Body of pancreas (tissue), 4 donors: Measurements from ENCODE around the gene PKP4. TPM values are rescaled to one million over a fixed set of nuclear protein-coding genes. Genes with fewer than 3 reads are reported as not detected.

Experiments
- ATAC-seq: fragments of 150-250 bp; one replicate; pipeline ENCODE4 v1.9.1; 2016
- DNase-seq, 4 donors: peaks; one replicate each; pipeline ENCODE4 v3.0.0-alpha.2; 2019
- H3K27ac ChIP-seq, 4 donors: fragments of 200-600 bp; sonication (generic); 1 replicate in 3 of 4; 2 replicates in 1 of 4; pipeline versions ENCODE4 v1.5.1 to v1.6.1; 2016 to 2019; ENCODE audit warnings: mild to moderate bottlenecking in 1 of 4, mixed read lengths in 1 of 4, moderate library complexity in 1 of 4
- H3K27me3 ChIP-seq, 2 donors: fragments of 200-600 bp; sonication (generic); one replicate each; pipeline ENCODE4 v1.6.0; 2016; ENCODE audit warnings: mild to moderate bottlenecking in 1 of 2
- H3K36me3 ChIP-seq, 2 donors: fragments of 200-600 bp; sonication (generic); replicated peaks in 1 of 2; 2 replicates each; pipeline ENCODE4 v1.5.1; 2016; ENCODE audit warnings: low read depth in 2 of 2; ENCODE audit not compliant: insufficient read depth in 1 of 2
- H3K4me1 ChIP-seq: fragments of 200-600 bp; sonication (generic); one replicate; pipeline ENCODE4 v1.6.0; 2016
- H3K4me3 ChIP-seq, 2 donors: fragments of 200-600 bp; sonication (generic); 1 replicate in 1 of 2; 2 replicates in 1 of 2; pipeline ENCODE4 v1.5.1; 2016 to 2019
- H3K9me3 ChIP-seq, 3 donors: fragments of 200-600 bp; sonication (generic); 1 replicate in 2 of 3; 2 replicates in 1 of 3; pipeline ENCODE4 v1.5.1; 2016
- POLR2A ChIP-seq, 3 donors: fragments of 450-650 bp; IDR thresholded peaks; one replicate each; pipeline ENCODE4 v1.6.1; 2016; ENCODE audit warnings: antibody characterized with exemption in 3 of 3, mild to moderate bottlenecking in 2 of 3
- WGBS, 2 donors: methylation state at CpG; one replicate each; pipeline ENCODE4 v1.1.5; 2017; 5-methylcytosine and 5-hydroxymethylcytosine counted together
- intact Hi-C: fragments of 100-400 bp; cut with DNase I; formaldehyde crosslinking; loops from one replicate; pipeline ENCODE4 v1.15.1; 2023
- total RNA-seq, 2 donors: library from RNA; depleted of rRNA; stranded (reverse); fragments of >200 nt; gene quantifications; one replicate each; pipeline ENCODE4 v1.1.0, GENCODE V29; 2016
- TF ChIP-seq, protein P1 (sequence below), 7 experiments: fragments of 450-650 bp in 4 of 7; fragments of 200-600 bp in 3 of 7; sonication (generic) in 3 of 7; IDR thresholded peaks; one replicate each; pipeline ENCODE4 v1.5.1; 2016 to 2019; ENCODE audit warnings: antibody characterized with exemption in 7 of 7

Gene PKP4, protein sequence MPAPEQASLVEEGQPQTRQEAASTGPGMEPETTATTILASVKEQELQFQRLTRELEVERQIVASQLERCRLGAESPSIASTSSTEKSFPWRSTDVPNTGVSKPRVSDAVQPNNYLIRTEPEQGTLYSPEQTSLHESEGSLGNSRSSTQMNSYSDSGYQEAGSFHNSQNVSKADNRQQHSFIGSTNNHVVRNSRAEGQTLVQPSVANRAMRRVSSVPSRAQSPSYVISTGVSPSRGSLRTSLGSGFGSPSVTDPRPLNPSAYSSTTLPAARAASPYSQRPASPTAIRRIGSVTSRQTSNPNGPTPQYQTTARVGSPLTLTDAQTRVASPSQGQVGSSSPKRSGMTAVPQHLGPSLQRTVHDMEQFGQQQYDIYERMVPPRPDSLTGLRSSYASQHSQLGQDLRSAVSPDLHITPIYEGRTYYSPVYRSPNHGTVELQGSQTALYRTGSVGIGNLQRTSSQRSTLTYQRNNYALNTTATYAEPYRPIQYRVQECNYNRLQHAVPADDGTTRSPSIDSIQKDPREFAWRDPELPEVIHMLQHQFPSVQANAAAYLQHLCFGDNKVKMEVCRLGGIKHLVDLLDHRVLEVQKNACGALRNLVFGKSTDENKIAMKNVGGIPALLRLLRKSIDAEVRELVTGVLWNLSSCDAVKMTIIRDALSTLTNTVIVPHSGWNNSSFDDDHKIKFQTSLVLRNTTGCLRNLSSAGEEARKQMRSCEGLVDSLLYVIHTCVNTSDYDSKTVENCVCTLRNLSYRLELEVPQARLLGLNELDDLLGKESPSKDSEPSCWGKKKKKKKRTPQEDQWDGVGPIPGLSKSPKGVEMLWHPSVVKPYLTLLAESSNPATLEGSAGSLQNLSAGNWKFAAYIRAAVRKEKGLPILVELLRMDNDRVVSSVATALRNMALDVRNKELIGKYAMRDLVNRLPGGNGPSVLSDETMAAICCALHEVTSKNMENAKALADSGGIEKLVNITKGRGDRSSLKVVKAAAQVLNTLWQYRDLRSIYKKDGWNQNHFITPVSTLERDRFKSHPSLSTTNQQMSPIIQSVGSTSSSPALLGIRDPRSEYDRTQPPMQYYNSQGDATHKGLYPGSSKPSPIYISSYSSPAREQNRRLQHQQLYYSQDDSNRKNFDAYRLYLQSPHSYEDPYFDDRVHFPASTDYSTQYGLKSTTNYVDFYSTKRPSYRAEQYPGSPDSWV
- 10 to 100 TPM; 36.3 to 50.1 TPM for total RNA-seq

- Histone ChIP-seq H3K4me1 (peaks cover 17% of the 10 kb centered on the region), H3K4me3 (peak within 1 kb of the TSS; percentile 36 to 57), H3K27ac (peak within 1 kb of the TSS; percentile 93 to 95 (median 94)), H3K9me3 (no peaks in the 10 kb centered on the region), H3K27me3 (no peaks in the 10 kb centered on the region), H3K36me3 (no peaks in the 10 kb centered on the region)
- DNase-seq (peak; percentile 87 to 92 (median 90)), ATAC-seq (peak; percentile 88)
- WGBS, 2 donors, result 0 to 1% methylated on average over 18 to 30 of the region's 48 CpGs
- intact Hi-C loops, result no loop called here
- TF ChIP-seq POLR2A (IDR thresholded peaks at IDR 0.05), result peak in 2 of 3 donors; percentile 22 to 57
- TF ChIP-seq, protein P1, sequence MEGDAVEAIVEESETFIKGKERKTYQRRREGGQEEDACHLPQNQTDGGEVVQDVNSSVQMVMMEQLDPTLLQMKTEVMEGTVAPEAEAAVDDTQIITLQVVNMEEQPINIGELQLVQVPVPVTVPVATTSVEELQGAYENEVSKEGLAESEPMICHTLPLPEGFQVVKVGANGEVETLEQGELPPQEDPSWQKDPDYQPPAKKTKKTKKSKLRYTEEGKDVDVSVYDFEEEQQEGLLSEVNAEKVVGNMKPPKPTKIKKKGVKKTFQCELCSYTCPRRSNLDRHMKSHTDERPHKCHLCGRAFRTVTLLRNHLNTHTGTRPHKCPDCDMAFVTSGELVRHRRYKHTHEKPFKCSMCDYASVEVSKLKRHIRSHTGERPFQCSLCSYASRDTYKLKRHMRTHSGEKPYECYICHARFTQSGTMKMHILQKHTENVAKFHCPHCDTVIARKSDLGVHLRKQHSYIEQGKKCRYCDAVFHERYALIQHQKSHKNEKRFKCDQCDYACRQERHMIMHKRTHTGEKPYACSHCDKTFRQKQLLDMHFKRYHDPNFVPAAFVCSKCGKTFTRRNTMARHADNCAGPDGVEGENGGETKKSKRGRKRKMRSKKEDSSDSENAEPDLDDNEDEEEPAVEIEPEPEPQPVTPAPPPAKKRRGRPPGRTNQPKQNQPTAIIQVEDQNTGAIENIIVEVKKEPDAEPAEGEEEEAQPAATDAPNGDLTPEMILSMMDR (IDR thresholded peaks at IDR 0.05), result peak in 5 of 7 experiments; percentile 9 to 59 (median 39)
Measured at GRCh38 chr2:158456309-158457066, at the start of gene PKP4, which contains the start of gene CCDC148. PKP4 (plus strand) TSS chr2:158456952; CDS start chr2:158533185, 76,233 bp downstream. CCDC148 (minus strand) TSS chr2:158456753; CDS start chr2:158456439, 314 bp downstream.

DNA sequence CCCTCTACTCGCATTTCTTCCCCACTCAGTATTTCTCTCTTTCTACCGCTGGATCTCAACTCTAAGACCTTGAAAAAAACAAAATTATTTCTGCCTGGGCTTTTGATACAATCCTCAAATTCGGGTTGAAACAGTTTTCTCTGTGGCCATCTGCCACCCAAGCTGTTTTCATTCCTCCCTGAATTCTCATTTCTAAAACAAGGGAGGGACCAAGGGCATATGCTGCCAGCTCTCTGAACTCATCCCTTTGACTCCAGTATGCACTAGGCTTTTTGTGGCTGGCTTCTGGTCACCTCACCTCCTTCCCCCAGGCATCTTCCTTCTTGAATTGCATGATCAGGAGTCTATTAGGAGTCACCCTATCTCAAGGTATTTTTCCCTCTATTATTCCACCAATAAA, 49.7 kb upstream of the PKP4 start:
- Histone ChIP-seq H3K27ac (no peak overlapping the region), H3K9me3 (no peaks in the 10 kb centered on the region), H3K4me1 (peaks cover 14% of the 10 kb centered on the region), H3K4me3 (no peak overlapping the region), H3K27me3 (no peaks in the 10 kb centered on the region), H3K36me3 (no peaks in the 10 kb centered on the region)
- TF ChIP-seq, protein P1 (IDR thresholded peaks at IDR 0.05), result no peak
- no peak for TF ChIP-seq POLR2A (IDR thresholded peaks at IDR 0.05)
- 68 to 76% methylated on average over 3 of the region's 3 CpGs for whole genome bisulfite sequencing, 2 donors
- intact Hi-C loops, result no loop called here
- ATAC-seq (no peak), DNase-seq (no peak)

- no peak overlapping the region for H3K27ac ChIP-seq
- 96 to 100% methylated on average over 1 of the region's 1 CpG for WGBS, 2 donors
- ATAC-seq (no peak), DNase-seq (no peak)
- H3K4me1 ChIP-seq, result no peaks in the 10 kb centered on the region
- H3K27me3 ChIP-seq, result no peaks in the 10 kb centered on the region
- no peak for TF ChIP-seq POLR2A (IDR thresholded peaks at IDR 0.05)
- TF ChIP-seq, protein P1 (IDR thresholded peaks at IDR 0.05), result no peak
- no peak overlapping the region for H3K4me3 ChIP-seq
- no peaks in the 10 kb centered on the region for H3K36me3 ChIP-seq
- intact Hi-C loops, result no loop called here
- no peaks in the 10 kb centered on the region for H3K9me3 ChIP-seq
Measured at GRCh38 chr2:158410132-158410531, 46.6 kb upstream of the PKP4 start.

DNA sequence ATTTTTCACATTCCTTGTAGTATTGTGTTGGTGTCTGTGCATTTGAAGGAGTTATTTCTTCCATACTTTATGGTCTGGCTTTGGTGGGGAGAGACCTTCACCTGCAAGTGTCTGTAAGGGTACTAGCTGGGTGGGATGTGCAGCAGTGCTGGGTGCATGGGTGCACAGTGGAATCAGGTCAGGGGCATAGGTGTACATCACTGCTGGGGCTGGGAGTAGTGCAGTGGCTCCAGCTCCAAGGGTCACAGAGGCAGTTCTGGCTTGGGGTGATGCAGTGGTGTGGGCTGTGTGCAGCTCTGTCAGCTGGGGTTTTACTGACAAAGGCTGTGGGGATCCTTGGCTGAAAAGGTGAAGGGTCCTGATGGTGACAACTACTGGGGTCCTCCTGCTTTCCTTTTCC, 45.0 kb upstream of the PKP4 start:
- Histone ChIP-seq H3K4me1 (no peaks in the 10 kb centered on the region), H3K4me3 (no peak overlapping the region), H3K36me3 (no peaks in the 10 kb centered on the region), H3K9me3 (no peaks in the 10 kb centered on the region), H3K27ac (no peak overlapping the region), H3K27me3 (no peaks in the 10 kb centered on the region)
- intact Hi-C loops, result no loop called here
- ATAC-seq (no peak), DNase-seq (no peak)
- TF ChIP-seq, protein P1 (IDR thresholded peaks at IDR 0.05), result no peak
- no peak for TF ChIP-seq POLR2A (IDR thresholded peaks at IDR 0.05)
